Endothelial cell of umbilical vein (primary cell): ENCODE results near the gene PRKAB1. TPM values are rescaled to one million over a fixed set of nuclear protein-coding genes. Genes with fewer than 3 reads are reported as not detected.

Experiments used
- BruUV-seq: library from RNA; stranded (reverse); fragments of 400-500 nt; replicated peaks from 2 replicates; lab custom pipeline; 2021; lab: Mats Ljungman, UMichigan
- CTCF ChIA-PET: fragments of 300-600, 350-600 bp; sonication (Branson Sonifier 250); formaldehyde crosslinking; loops from one replicate; lab custom pipeline; 2021; ENCODE audit warnings: antibody characterized with exemption, inconsistent platforms; lab: Charles Lee
- POLR2A ChIA-PET: fragments of 300-600, 350-600 bp; sonication (Branson Sonifier 250); formaldehyde crosslinking; loops from one replicate; lab custom pipeline; 2021; ENCODE audit warnings: antibody characterized with exemption, inconsistent platforms; lab: Charles Lee
- DNase-seq: peaks from one replicate; pipeline ENCODE4 v3.0.0-alpha.2; 2011; ENCODE audit warnings: low read depth, low spot score
- FAIRE-seq: peaks from 2 replicates; lab custom pipeline; 2011; peaks lifted over from hg19 to GRCh38; lab: Jason Lieb, UNC
- H2AFZ ChIP-seq: 2 replicates; pipeline ENCODE4 v1.6.0; 2012; ENCODE audit warnings: low read depth, low read length, control low read depth, inconsistent platforms
- H3K27ac ChIP-seq: 2 replicates; pipeline ENCODE4 v1.5.1; 2011; ENCODE audit warnings: low read depth, mild to moderate bottlenecking, control low read depth, low read length, moderate library complexity; ENCODE audit not compliant: insufficient read depth
- H3K27me3 ChIP-seq, 2 experiments: 2 replicates each; pipeline versions ENCODE4 v1.6.0 to v1.6.1; 2011; ENCODE audit warnings: low read length in 2 of 2, mixed read lengths in 1 of 2; ENCODE audit not compliant: control insufficient read depth in 2 of 2, insufficient read depth in 2 of 2
- H3K36me3 ChIP-seq, 2 experiments: 2 replicates in 1 of 2; 3 replicates in 1 of 2; pipeline ENCODE4 v1.5.1; 2011; ENCODE audit warnings: low read length in 2 of 2, mild to moderate bottlenecking in 1 of 2, moderate library complexity in 1 of 2; ENCODE audit not compliant: control insufficient read depth in 2 of 2, insufficient read depth in 2 of 2; ENCODE audit errors: extremely low read depth in 1 of 2
- H3K4me1 ChIP-seq: 3 replicates; pipeline ENCODE4 v1.5.1; 2011; ENCODE audit warnings: mild to moderate bottlenecking, low read length; ENCODE audit not compliant: control insufficient read depth, insufficient read depth; ENCODE audit errors: extremely low read depth
- H3K4me2 ChIP-seq: 2 replicates; pipeline ENCODE4 v1.6.1; 2011; ENCODE audit warnings: low read length, control low read depth, mixed read lengths; ENCODE audit not compliant: insufficient read depth
- H3K4me3 ChIP-seq, 3 experiments: fragments of 200-600 bp in 1 of 3; sonication (generic), shearing (Covaris generic) in 1 of 3; replicated peaks in 1 of 3; 2 replicates each; pipeline ENCODE4 v1.5.1; 2011 to 2016; ENCODE audit warnings: control low read depth in 3 of 3, low read length in 3 of 3, mild to moderate bottlenecking in 2 of 3, inconsistent platforms in 1 of 3, low read depth in 1 of 3, moderate library complexity in 1 of 3; ENCODE audit not compliant: insufficient read depth in 1 of 3
- H3K79me2 ChIP-seq: 2 replicates; pipeline ENCODE4 v1.6.0; 2012; ENCODE audit warnings: low read length, inconsistent platforms; ENCODE audit not compliant: control insufficient read depth, insufficient read depth
- H3K9ac ChIP-seq: replicated peaks from 2 replicates; pipeline ENCODE3; 2011; ENCODE audit warnings: low read length, control low read depth; ENCODE audit not compliant: insufficient read depth; ENCODE audit errors: extremely low read depth
- H3K9me1 ChIP-seq: replicated peaks from 3 replicates; pipeline ENCODE4 v1.6.0; 2011; ENCODE audit warnings: mild to moderate bottlenecking, low read length; ENCODE audit not compliant: control insufficient read depth, insufficient read depth; ENCODE audit errors: extremely low read depth
- H3K9me3 ChIP-seq: replicated peaks from 2 replicates; pipeline ENCODE4 v1.5.1; 2012; ENCODE audit warnings: low read length, inconsistent platforms; ENCODE audit not compliant: control insufficient read depth, insufficient read depth
- H4K20me1 ChIP-seq: replicated peaks from 2 replicates; pipeline ENCODE3; 2011; ENCODE audit warnings: mild to moderate bottlenecking, low read length; ENCODE audit not compliant: control insufficient read depth, insufficient read depth; ENCODE audit errors: extremely low read depth
- EZH2 ChIP-seq: IDR thresholded peaks from 2 replicates; pipeline ENCODE4 v1.6.1; 2012; ENCODE audit warnings: borderline replicate concordance, low read depth, mild to moderate bottlenecking, moderate library complexity, low read length, inconsistent platforms; ENCODE audit not compliant: severe bottlenecking
- FOS ChIP-seq: IDR thresholded peaks from 2 replicates; pipeline ENCODE4 v1.6.1; 2011; ENCODE audit warnings: mild to moderate bottlenecking, low read length, moderate library complexity, borderline replicate concordance; ENCODE audit not compliant: insufficient read depth
- GATA2 ChIP-seq: IDR thresholded peaks from 2 replicates; pipeline ENCODE4 v1.7.0; 2011; ENCODE audit warnings: low read depth, mild to moderate bottlenecking, moderate library complexity, mixed read lengths, low read length; ENCODE audit not compliant: insufficient read length, insufficient read depth
- JUN ChIP-seq: IDR thresholded peaks from 2 replicates; pipeline ENCODE4 v1.6.1; 2011; ENCODE audit warnings: borderline replicate concordance, low read depth; ENCODE audit not compliant: insufficient read length, insufficient read depth
- MYC ChIP-seq: IDR thresholded peaks from one replicate; pipeline ENCODE4 v1.6.1; 2011; ENCODE audit warnings: mild to moderate bottlenecking, low read depth, low read length
- POLR2A ChIP-seq: IDR thresholded peaks from 2 replicates; pipeline ENCODE4 v1.6.1; 2012; ENCODE audit warnings: low read depth, mild to moderate bottlenecking, control low read depth, low read length
- dilution Hi-C: fragments of 300-500 bp; cut with MboI; formaldehyde crosslinking; loops from one replicate; pipeline ENCODE4 v1.15.0; 2019; ENCODE audit warnings: low sequenced_read_pairs; ENCODE audit not compliant: extremely low pct_ligation_motif_present
- intact Hi-C: fragments of 100-400 bp; cut with micrococcal nuclease; formaldehyde crosslinking; loops from one replicate; pipeline ENCODE4 v1.10.0; 2022
- polyA plus RNA-seq, 4 experiments: library from polyadenylated mRNA; depleted of rRNA in 3 of 4; stranded (reverse) in 3 of 4; unstranded in 1 of 4; fragments of >200 nt; gene quantifications; 2 replicates each; pipeline versions ENCODE4 v1.2.1 to v1.2.3, GENCODE V29; 2011 to 2012; ENCODE audit warnings: missing spikeins in 1 of 4
- total RNA-seq: library from RNA; stranded (reverse); gene quantifications from 2 replicates; pipeline ENCODE4 v1.2.3, GENCODE V29; 2021
- TF ChIP-seq, protein P1 (sequence below): IDR thresholded peaks from 2 replicates; pipeline ENCODE4 v1.6.1; 2011; ENCODE audit not compliant: insufficient read depth, insufficient read length

PRKAB1 gene
- total and polyA plus RNA-seq, 2 donors (not counting 3 experiments of a cell fraction or from before 2014, with no cell fraction given), result 23.1 to 27.0 TPM

DNA sequence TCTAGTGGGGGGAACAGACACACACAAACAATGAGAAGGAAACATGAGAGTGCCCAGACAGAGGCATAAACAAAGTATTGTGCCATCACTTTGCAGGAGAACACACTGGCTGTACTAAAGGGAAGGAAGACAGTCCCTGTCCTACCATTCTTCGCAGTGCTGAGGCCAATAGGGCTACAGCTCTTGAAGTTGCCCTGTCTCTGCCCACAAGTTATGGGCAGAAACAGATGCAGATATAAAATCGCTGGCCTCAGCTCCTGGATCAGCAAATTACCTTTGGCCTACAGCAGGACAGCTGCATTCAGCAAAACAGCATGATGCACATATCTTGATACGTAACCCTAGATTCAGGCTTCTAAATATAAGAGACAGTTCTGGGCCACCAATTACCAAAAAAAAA, 23.0 kb upstream of the PRKAB1 start:
- Histone ChIP-seq H3K9ac (no peak overlapping the region), H3K4me2 (no peak overlapping the region), H3K36me3 (no peaks in the 10 kb centered on the region), H2AFZ (no peak overlapping the region), H3K27me3 (no peaks in the 10 kb centered on the region), H4K20me1 (no peaks in the 10 kb centered on the region), H3K9me3 (no peaks in the 10 kb centered on the region), H3K79me2 (no peaks in the 10 kb centered on the region), H3K4me3 (no peak overlapping the region), H3K27ac (no peak overlapping the region), H3K4me1 (no peaks in the 10 kb centered on the region), H3K9me1 (no peaks in the 10 kb centered on the region)
- intact Hi-C loops (no loop called here), dilution Hi-C loops (no loop called here)
- no peak for FAIRE-seq
- no TSS peak for BruUV-seq
- no peak for DNase-seq
- CTCF ChIA-PET, result interaction anchor here (0.7 to 1.1 kb wide), 2 partner anchors 9 to 66 kb away, joined by 3 read pairs; no protein-coding TSS in a partner anchor
- TF ChIP-seq EZH2, result no peak
- TF ChIP-seq, protein P1, sequence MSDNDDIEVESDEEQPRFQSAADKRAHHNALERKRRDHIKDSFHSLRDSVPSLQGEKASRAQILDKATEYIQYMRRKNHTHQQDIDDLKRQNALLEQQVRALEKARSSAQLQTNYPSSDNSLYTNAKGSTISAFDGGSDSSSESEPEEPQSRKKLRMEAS, result no peak
- no peak for TF ChIP-seq FOS
- POLR2A ChIA-PET, result no interaction called here

DNA sequence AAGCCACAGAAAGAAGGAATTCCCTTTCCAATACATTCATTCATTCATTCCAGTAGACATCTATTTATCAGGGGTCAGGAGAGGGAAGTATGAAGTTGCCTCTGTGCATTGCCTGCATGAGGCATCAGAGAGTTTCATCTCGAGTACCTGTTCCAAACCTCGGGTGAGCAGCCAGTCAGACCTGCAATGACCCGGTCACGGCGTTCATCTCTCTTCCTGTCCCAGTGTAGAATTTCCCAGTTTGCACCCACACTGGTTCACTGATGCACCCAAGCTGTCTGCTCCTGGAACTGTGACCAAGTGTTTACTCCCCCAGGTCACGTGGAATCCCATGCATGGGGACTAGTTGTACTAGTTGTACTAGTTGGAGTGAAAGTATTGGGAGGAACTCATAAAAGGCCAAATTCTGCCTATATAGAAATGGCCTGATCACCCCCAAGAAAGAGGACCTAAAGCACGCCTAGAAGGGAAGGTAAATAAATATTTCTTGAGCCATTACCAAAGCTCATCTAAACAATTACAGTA, 22.3 kb upstream of the PRKAB1 start:
- POLR2A ChIA-PET, result no interaction called here
- Histone ChIP-seq H3K27ac (no peak overlapping the region), H3K4me1 (no peaks in the 10 kb centered on the region), H4K20me1 (no peaks in the 10 kb centered on the region), H3K36me3 (no peaks in the 10 kb centered on the region), H3K9me1 (no peaks in the 10 kb centered on the region), H3K4me2 (no peak overlapping the region), H3K9me3 (no peaks in the 10 kb centered on the region), H3K79me2 (no peaks in the 10 kb centered on the region), H3K4me3 (no peak overlapping the region), H3K9ac (no peak overlapping the region), H2AFZ (no peak overlapping the region), H3K27me3 (no peaks in the 10 kb centered on the region)
- dilution Hi-C loops (no loop called here), intact Hi-C loops (no loop called here)
- TF ChIP-seq JUN, result no peak
- TF ChIP-seq POLR2A, result no peak
- no peak for TF ChIP-seq MYC
- TF ChIP-seq GATA2, result no peak
- TF ChIP-seq EZH2, result no peak
- FAIRE-seq, result no peak
- no peak for DNase-seq
- CTCF ChIA-PET, result interaction anchor here (1.0 kb wide), 1 partner anchor 201 kb away, joined by 3 read pairs; no protein-coding TSS in a partner anchor
- BruUV-seq, result no TSS peak
